Calu3 (cell line): ENCODE measurements around the gene COA6. TPM values are rescaled to one million over a fixed set of nuclear protein-coding genes. Genes with fewer than 3 reads are reported as not detected.

Experiments
- BruUV-seq: library from RNA; stranded (reverse); fragments of 400-500 nt; replicated peaks from 2 replicates; lab custom pipeline; 2021; lab: Mats Ljungman, UMichigan
- CTCF ChIA-PET: fragments of 300-600 bp; sonication (Branson Sonifier 250); formaldehyde crosslinking; loops from one replicate; lab custom pipeline; 2022; ENCODE audit warnings: antibody characterized with exemption; lab: Charles Lee
- DNase-seq: peaks from one replicate; pipeline ENCODE4 v3.0.0; 2022
- H3K27ac Mint-ChIP-seq: one replicate; pipeline ENCODE4 v1.8.0; 2022; ENCODE audit warnings: mixed read lengths; ENCODE audit not compliant: unreplicated experiment
- H3K27me3 Mint-ChIP-seq: one replicate; pipeline ENCODE4 v1.8.0; 2022; ENCODE audit warnings: mixed read lengths; ENCODE audit not compliant: unreplicated experiment
- H3K36me3 Mint-ChIP-seq: one replicate; pipeline ENCODE4 v1.8.0; 2022; ENCODE audit warnings: mild to moderate bottlenecking, moderate library complexity, mixed read lengths; ENCODE audit not compliant: insufficient read depth, unreplicated experiment
- H3K4me1 Mint-ChIP-seq: one replicate; pipeline ENCODE4 v1.8.0; 2022; ENCODE audit warnings: mild to moderate bottlenecking, low read depth, mixed read lengths; ENCODE audit not compliant: unreplicated experiment
- H3K4me3 Mint-ChIP-seq: one replicate; pipeline ENCODE4 v1.8.0; 2022; ENCODE audit warnings: mild to moderate bottlenecking, low read depth, moderate library complexity, mixed read lengths; ENCODE audit not compliant: unreplicated experiment
- H3K9me3 Mint-ChIP-seq: one replicate; pipeline ENCODE4 v1.8.0; 2022; ENCODE audit warnings: low read depth, mixed read lengths; ENCODE audit not compliant: unreplicated experiment
- intact Hi-C: fragments of 100-400 bp; cut with micrococcal nuclease; formaldehyde crosslinking; loops from one replicate; pipeline ENCODE4 v1.10.0; 2022; ENCODE audit not compliant: unreplicated experiment
- total RNA-seq: library from RNA; stranded (reverse); gene quantifications from 2 replicates; pipeline ENCODE4 v1.2.3, GENCODE V29; 2022
- TF ChIP-seq, protein P1 (sequence below): fragments of 200-600 bp; IDR thresholded peaks from one replicate; pipeline ENCODE4 v1.8.0; 2022; ENCODE audit warnings: antibody characterized with exemption; ENCODE audit not compliant: unreplicated experiment

Gene COA6
- total RNA-seq, 1 experiment from 2014 or later = 46.4 TPM

DNA sequence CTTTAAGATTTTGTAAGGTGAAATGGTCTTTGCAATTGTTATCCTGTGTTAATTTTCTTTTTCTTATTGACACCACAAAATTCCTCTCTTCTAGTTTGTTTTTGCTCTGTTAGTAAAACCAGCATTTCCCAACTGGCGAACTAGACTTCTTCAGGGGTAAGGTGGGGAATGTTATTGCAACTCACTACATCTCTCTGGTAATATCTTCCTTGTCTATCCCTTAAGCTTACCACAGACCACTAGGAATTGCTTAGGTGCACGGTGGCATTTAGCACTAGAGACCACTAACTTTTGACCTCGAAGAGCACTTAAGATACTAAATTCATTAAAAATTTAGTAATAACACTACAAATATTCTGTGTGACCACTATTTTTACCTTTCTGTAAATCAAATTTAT lies 4.2 kb upstream of the COA6 start:
- TF ChIP-seq, protein P1, sequence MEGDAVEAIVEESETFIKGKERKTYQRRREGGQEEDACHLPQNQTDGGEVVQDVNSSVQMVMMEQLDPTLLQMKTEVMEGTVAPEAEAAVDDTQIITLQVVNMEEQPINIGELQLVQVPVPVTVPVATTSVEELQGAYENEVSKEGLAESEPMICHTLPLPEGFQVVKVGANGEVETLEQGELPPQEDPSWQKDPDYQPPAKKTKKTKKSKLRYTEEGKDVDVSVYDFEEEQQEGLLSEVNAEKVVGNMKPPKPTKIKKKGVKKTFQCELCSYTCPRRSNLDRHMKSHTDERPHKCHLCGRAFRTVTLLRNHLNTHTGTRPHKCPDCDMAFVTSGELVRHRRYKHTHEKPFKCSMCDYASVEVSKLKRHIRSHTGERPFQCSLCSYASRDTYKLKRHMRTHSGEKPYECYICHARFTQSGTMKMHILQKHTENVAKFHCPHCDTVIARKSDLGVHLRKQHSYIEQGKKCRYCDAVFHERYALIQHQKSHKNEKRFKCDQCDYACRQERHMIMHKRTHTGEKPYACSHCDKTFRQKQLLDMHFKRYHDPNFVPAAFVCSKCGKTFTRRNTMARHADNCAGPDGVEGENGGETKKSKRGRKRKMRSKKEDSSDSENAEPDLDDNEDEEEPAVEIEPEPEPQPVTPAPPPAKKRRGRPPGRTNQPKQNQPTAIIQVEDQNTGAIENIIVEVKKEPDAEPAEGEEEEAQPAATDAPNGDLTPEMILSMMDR = no peak
- BruUV-seq = no TSS peak
- Mint-ChIP-seq H3K9me3 (no peaks in the 10 kb centered on the region), H3K27ac (no peak overlapping the region), H3K4me1 (peaks cover under 1% of the 10 kb centered on the region), H3K27me3 (no peaks in the 10 kb centered on the region), H3K36me3 (peaks cover 20% of the 10 kb centered on the region), H3K4me3 (no peak overlapping the region)
- CTCF ChIA-PET = no interaction called here
- intact Hi-C loops = no loop called here
- DNase-seq = no peak

DNA sequence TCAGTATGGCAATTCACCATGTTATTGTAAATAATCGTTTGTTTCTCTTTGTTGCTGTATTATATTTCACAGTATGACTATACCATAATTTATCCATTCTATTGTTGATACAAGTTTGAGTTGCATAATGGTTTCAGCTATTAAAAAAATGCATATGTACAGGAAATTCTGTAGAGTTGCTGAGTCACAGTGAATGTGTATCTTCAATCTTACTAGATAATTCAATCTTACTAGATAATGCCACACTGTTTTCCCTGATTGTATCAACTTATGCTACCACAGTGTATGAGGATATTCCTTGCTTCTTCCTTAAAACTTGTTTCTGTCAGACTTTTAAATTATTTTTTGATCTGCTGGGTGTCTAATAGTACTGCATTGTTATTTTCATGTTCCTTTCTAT lies 3.5 kb upstream of the COA6 start:
- TF ChIP-seq, protein P1 = no peak
- H3K4me1 Mint-ChIP-seq = peaks cover 6% of the 10 kb centered on the region
- CTCF ChIA-PET = no interaction called here
- BruUV-seq = no TSS peak
- H3K36me3 Mint-ChIP-seq = peaks cover 23% of the 10 kb centered on the region
- H3K27me3 Mint-ChIP-seq = no peaks in the 10 kb centered on the region
- no peaks in the 10 kb centered on the region for H3K9me3 Mint-ChIP-seq
- no peak for DNase-seq
- no peak overlapping the region for H3K4me3 Mint-ChIP-seq
- no peak overlapping the region for H3K27ac Mint-ChIP-seq
- intact Hi-C loops = no loop called here

DNA sequence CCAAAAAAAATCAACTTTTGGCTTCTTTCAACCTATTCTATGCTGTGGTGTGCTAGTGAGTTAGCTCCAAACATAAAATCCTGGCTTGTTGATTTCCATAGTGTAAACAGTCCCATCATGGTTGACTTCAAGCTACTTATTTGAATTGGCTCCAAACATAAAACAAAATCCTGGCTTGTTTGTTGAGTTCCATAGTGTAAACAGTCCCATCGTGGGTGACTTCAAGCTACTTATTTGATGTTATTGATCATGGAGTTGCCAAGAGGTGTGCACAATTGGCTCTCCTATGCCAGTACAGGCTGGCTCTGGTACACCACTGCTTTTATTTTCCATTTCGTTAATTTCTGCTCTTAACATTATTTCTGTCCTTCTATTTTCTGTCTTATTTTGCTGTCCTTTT lies 1.8 kb upstream of the COA6 start:
- TF ChIP-seq, protein P1 = no peak
- Mint-ChIP-seq H3K27me3 (no peaks in the 10 kb centered on the region), H3K4me3 (no peak overlapping the region), H3K4me1 (peaks cover 13% of the 10 kb centered on the region), H3K27ac (no peak overlapping the region), H3K36me3 (peaks cover 28% of the 10 kb centered on the region), H3K9me3 (no peaks in the 10 kb centered on the region)
- no TSS peak for BruUV-seq
- CTCF ChIA-PET = no interaction called here
- intact Hi-C loops = no loop called here
- no peak for DNase-seq

DNA sequence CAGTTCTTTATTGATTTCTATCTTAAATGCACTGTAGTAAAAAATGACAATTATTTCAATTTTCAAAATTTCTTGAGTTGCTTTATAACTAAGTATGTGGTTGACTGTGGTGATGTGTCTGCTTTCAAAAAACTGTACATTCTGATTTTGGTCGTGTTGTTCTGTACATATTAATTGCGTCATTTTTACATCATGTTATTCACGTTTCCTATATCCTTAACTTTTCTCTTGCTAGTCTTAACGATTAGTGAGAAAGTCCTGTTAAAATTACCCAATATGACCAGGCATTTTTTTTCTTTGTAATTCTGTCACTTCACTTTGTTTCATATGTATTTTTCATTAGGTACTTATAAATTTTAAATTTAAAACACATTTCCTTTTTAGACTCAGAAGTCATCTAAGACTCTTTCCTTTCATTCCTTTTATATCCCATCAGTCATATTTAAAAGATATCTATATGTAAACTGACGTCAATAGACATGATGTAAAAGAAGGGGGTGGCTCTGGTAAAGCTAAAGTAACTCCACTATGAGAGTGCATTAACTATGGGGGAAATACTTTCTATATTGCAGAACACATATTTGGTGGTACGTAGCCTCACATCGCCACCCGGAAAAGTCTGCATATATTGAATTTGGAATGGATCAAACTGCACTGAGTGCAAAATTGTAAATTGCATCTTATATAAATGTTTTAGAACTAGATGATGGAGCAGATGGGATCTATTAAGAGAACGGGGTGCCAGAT lies 1.1 kb upstream of the COA6 start:
- CTCF ChIA-PET = interaction anchor here (0.6 to 1.5 kb wide), 3 partner anchors 14 to 1132 kb away, joined by 3 read pairs; partner anchors contain the start of gene B3GALNT2
- DNase-seq = no peak
- H3K27ac Mint-ChIP-seq = peak overlapping the region; percentile 99

More for the DNA sequence above, 1.1 kb upstream of the COA6 start:
- intact Hi-C loops = no loop called here
- TF ChIP-seq, protein P1 = no peak
- Mint-ChIP-seq H3K4me3 (peak overlapping the region; percentile 98), H3K4me1 (peaks cover 16% of the 10 kb centered on the region), H3K9me3 (no peaks in the 10 kb centered on the region), H3K27me3 (no peaks in the 10 kb centered on the region), H3K36me3 (peaks cover 36% of the 10 kb centered on the region)
- BruUV-seq = no TSS peak
